ENCODE results near the gene MINDY1. TPM values are rescaled to one million over a fixed set of nuclear protein-coding genes. Genes with fewer than 3 reads are reported as not detected.
A peak's percentile ranks its signal among the peaks of the same experiment; 100 is the strongest.

The MINDY1 gene
- total RNA-seq, 1 donor from 2014 or later, result 60.1 TPM

DNA sequence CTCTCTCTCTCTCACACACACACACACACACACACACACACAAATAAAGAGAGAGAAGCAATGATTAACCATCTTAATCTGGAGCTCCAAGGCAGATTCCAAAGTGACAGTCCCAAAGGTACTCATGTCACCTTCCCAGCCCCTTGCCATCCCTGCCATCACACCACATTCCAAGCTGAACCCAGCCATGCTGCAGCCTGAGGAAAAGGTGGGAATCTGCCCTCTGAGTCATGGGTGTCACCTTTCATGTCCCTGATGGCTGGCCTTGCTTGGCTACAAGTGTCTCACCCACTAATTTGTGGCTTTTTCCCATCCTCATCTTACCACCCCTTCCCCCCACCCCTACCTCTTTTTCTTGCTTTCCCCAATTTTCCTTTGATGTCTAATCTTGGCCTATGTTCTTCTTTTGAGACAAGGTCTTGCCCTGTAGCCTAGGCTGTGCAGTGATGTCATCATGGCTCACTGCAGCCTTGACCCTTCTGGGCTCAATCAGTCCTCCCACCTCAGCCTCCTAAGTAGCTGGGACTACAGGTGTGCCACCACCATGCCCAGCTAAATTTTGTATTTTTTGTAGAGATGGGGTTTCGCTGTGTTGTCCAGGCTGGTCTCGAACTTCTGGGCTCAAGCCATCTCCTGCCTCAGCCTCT, 21.4 kb downstream of the MINDY1 start:
- DNase-seq (ENCODE audit: low spot score), result no peak

GRCh38 chr1:150981805-150982712, 24.6 kb downstream of the MINDY1 start, which contains the start of gene ANXA9:
Gene ANXA9 (plus strand): TSS chr1:150982292. CDS start chr1:150983106, 814 bp downstream.
- peak; percentile 68 for DNase-seq (ENCODE audit: low spot score)

DNA sequence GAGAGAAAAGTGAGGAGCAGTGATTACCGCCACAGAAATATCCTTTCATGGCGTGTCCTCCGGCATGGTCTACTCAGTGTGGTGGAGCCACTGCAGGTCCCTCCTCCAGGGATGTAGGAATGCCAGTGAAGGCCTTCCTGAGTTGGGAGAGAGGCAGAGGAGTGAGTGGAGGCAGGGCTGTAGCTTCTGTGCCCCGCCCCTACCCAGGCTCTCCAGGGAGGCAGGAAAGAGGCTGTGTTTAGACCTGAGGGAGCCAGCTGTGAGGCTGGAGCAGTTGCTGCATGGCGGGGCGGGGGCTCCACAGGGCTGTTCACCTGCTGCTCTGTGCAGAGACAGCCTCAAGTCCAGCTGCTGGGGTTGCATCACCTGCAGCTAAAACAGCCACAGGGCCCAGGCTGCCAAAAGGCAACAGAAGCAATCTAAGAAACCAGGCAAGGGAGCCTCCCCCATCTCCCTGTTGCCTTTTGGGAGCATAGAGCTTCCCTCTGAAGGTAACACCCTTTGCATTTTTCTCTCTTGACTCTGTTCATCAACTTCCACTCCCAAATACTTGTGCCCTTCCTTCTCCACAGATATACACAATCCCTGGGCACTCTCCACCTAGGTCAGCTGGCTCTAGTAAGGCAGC, 25.4 kb downstream of the MINDY1 start:
- peak; percentile 53 for DNase-seq (ENCODE audit: low spot score)

GRCh38 chr1:150979092-150980056, 27.3 kb downstream of the MINDY1 start:
- DNase-seq (ENCODE audit: low spot score), result peak; percentile 92

- peak; percentile 92 for DNase-seq (ENCODE audit: low spot score)
Observed at GRCh38 chr1:150976879-150977694, 29.6 kb downstream of the MINDY1 start.

DNA sequence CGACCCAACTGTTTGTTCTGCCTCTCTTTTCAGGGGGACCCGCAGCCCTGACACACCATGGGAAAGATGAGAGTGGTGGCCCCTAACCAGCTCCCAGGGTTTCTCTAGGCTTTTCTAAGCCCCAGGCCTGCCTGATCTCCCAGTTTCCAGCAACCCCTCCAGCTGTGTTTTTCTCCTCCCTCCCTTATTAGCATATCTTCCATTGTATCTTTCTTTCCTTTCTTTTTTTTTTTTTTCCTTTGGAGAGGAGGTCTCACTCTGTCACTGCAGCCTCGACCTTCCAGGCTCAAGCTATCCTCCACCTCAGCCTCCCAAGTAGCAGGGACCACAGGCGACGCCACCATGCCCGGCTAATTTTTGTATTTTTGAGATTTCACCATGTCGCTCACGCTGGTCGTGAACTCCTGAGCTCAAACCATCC, 30.3 kb downstream of the MINDY1 start:
- no peak for DNase-seq (ENCODE audit: low spot score)

DNA sequence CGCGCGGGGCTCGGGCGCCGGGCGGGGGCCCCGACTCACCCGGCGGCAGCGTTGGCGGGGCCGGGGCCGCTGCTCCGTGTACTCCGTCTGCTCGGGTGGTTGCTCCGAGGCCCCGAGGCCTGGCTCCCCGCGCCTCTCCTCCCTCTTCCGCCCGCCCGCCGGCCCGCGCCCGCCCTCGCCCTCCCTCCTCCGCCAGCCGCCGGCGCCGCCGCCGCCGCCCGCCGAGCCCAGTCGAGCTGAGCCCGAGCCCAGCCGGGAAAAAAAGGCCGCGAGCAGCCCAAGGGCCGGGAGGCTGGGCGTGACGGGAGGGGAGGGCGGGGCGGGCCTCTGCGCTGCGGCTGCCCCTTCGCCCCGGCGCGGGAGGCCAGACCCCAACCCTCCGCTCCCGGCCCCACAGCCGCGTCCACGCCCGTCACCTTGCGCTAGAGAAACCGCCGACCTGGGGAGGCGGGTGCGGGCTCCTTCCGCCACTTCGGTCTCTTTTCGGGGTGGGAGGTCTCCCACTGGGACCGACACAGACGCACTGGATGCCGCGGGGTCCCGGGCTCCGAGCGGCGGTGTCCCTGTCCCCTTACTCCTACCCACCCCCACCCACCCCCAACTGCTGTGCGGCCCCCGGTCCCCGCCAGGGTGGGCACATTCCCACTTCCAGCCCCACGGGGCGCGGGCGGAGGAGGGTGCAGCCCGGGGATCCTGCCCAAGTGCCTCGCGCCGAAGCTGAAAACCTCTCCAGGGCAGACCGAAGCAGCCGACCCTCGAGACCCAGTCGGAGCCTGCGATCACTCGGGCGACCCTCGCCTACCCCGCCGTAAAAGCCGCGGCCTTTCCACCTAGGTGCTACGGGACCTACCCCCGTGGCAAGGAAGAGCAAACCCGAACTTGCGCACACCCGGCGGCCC, 31.9 kb downstream of the MINDY1 start, which contains the start of gene CERS2:
Gene CERS2, minus strand, starts transcription at position 256 of the 899 bp plus-strand sequence. CDS start 5,745 bp downstream, outside the sequence.
- DNase-seq (ENCODE audit: low spot score), result peak; percentile 79

DNA sequence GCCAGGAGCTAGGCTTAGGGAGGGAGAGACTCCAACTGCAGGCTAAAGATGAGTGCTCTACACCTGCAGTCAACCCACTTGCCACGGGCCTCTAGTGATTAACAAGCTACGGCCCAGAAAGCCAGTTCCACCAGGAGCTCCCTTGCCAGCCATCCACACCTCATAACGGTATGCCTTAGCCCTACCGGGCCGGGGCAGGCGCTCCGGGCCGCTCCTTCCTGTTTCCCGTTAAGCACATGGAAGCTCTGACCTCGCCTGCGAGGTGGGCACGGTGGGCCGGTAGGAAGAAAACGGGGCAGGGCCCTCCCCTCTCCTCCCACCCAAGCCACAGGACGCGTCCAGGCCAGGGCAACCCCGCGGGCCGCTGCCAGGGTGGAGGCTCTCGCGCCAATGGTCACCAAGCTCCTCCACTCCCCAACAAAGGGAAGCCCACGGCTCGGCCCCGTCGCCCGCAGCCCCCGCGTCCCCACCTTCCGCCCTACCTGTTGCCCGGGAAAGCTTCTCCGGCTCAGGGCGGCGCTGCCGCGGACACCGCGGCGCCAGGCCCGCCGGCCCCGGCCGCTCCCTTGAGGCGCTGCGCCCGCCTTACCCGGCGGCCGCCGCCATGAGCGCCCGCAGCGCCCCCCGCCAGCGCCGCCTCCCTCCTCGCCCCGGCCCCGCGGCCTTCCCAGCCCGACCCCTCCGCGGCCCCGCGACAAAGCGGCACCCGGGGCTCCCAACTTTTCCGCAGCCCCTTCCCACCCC, 32.7 kb downstream of the MINDY1 start:
- DNase-seq (ENCODE audit: low spot score), result no peak

- no peak for DNase-seq (ENCODE audit: low spot score)
Observed at GRCh38 chr1:150973258-150973835, 33.4 kb downstream of the MINDY1 start.

DNA sequence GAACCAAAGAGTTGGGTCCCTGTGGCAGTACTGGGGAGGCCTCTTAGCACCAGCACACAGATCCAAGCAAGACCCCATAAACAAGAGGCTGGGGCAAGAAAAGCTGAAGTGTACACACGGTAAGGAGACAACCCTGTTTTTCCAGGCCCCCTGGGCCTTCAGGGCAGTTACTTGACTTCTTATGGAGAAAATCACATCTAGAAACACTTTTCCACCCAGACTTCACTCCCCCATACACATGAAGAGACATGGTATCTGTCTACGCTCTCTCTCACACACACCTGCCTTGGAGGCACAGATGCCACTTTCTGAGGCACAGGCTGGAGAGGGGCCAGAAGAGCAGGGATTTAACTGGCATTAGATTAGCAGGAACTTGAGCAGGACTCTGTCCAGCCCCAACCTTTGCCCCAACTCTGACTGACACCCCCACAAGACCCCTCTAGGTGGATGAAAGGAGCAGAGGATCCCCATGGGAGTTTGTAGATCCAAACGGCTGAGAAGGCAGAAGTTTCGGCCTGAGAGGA, 34.2 kb downstream of the MINDY1 start:
- DNase-seq (ENCODE audit: low spot score), result no peak

- peak; percentile 63 for DNase-seq (ENCODE audit: low spot score)
Observed at GRCh38 chr1:150971583-150972416, 34.9 kb downstream of the MINDY1 start.

DNA sequence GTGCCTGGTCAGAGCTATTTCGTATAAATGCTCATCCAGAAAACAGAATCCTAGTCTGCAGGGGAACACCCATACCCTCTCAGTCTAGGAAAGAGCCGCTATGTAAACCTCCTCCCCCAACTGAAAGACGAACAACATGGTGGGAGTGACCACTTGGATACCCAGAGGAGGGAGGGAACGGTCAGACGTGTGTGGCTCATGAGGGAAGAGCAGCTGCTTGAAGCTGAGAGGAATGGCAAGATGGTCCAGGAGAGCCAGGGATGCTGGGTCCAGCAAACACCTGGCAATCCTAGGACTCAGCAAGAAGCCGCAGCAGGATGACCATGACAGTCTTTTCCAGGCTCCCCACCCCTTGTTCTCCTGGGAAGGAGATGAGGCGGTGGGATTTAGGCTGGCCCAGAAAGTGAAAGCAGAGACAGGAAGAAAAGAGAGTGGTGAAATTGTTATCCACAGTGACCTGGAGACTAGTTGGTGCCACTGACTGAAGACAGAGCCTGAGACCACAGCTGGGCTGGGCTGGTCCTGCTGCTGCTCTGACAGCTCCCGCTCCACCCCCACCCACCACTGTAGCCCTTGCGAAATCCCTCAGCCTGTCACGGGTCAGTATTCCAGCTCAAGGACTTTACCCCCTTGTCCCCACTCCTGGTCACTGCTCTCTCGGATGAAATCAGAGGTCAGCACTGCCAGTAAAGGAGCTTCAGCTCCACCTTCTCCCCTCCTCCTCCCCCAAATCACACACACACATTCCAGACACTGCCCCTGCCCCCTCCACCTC, 35.7 kb downstream of the MINDY1 start:
- peak; percentile 92 for DNase-seq (ENCODE audit: low spot score)

- DNase-seq (ENCODE audit: low spot score), result no peak
Observed at GRCh38 chr1:150969626-150970025, 37.1 kb downstream of the MINDY1 start.

DNA sequence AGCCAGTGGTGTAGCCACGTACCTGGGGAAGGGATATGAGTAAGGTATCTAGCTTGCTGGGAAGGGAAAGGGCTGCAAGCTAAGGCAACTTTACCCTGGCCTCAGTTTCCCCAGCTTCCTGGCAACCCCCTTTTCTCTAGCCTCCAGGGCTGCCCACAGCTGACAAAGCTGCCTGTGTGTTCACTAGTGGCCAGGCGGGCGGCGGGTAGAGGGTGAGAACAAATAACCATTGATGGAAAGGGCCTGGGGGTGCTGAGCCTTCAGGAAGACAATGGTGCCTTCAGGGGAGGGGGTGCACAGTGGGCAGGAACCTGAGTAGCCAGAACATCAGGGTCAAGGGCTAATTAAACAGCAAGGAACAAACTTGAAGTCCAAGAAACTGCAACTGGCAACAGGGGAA, 38.2 kb downstream of the MINDY1 start:
- no peak for DNase-seq (ENCODE audit: low spot score)

GRCh38 chr1:150967936-150968335, 38.8 kb downstream of the MINDY1 start:
- DNase-seq (ENCODE audit: low spot score), result no peak

- no peak for DNase-seq (ENCODE audit: low spot score)
Observed at GRCh38 chr1:150966011-150966410, 40.7 kb downstream of the MINDY1 start.
